Ovary (tissue), 10 donors: Measurements from ENCODE around the gene FBXL13. TPM values are rescaled to one million over a fixed set of nuclear protein-coding genes. Genes with fewer than 3 reads are reported as not detected.

ENCODE experiments used
- DNase-seq, 5 donors: peaks; one replicate each; pipeline ENCODE4 v3.0.0-alpha.2; 2019 to 2020
- H3K27ac ChIP-seq, 2 donors: fragments of 200-600 bp; one replicate each; pipeline versions ENCODE4 v1.5.1 to v1.8.0; 2019 to 2022
- H3K27me3 ChIP-seq: fragments of 200-600 bp; one replicate; pipeline ENCODE4 v1.8.0; 2022
- H3K36me3 ChIP-seq: fragments of 200-600 bp; sonication (generic); one replicate; pipeline ENCODE4 v1.5.1; 2019
- H3K4me1 ChIP-seq: one replicate; pipeline ENCODE4 v1.8.1; 2013; ENCODE audit warnings: mild to moderate bottlenecking, moderate library complexity; ENCODE audit not compliant: insufficient read depth
- H3K4me3 ChIP-seq: fragments of 200-600 bp; sonication (generic); one replicate; pipeline ENCODE4 v1.5.1; 2017
- H3K9me3 ChIP-seq, 2 donors: fragments of 200-600 bp in 1 of 2; sonication (generic) in 1 of 2; one replicate each; pipeline versions ENCODE4 v1.5.1 to v1.8.1; 2013 to 2019; ENCODE audit warnings: mild to moderate bottlenecking in 1 of 2, moderate library complexity in 1 of 2
- EP300 ChIP-seq: sonication (generic); formaldehyde crosslinking; IDR thresholded peaks from one replicate; pipeline ENCODE4 v1.6.1; 2017; ENCODE audit warnings: antibody characterized with exemption
- POLR2A ChIP-seq: fragments of 450-650 bp; IDR thresholded peaks from one replicate; pipeline ENCODE4 v1.6.1; 2017; ENCODE audit warnings: antibody characterized with exemption, mild to moderate bottlenecking, moderate library complexity
- WGBS, 3 donors: extraction: QIAGEN DNeasy Blood & Tissue Kit in 1 of 3; methylation state at CpG; one replicate each; pipeline versions ENCODE4 v1.1.5 to v1.1.7; 2013 to 2017; 5-methylcytosine and 5-hydroxymethylcytosine counted together
- intact Hi-C, 4 donors: fragments of 100-400 bp; cut with DNase I; formaldehyde crosslinking; loops; one replicate each; pipeline versions ENCODE4 v1.11.0 to v1.15.1; 2022 to 2023
- long read RNA-seq, 3 donors: library from polyadenylated mRNA in 2 of 3; unstranded in 2 of 3; transcript quantifications; one replicate each; pipeline ENCODE4 v2.0.0 and lab custom pipeline, GENCODE V29; 2021 to 2026
- polyA plus RNA-seq, 2 donors: library from polyadenylated mRNA; stranded (reverse); fragments of 200-250 nt in 1 of 2; fragments of 350-450 nt in 1 of 2; fragmentation: Illumina TruSeq in 1 of 2; extraction: RNeasy Lipid Tissue Mini Kit (QIAGEN cat#74804) in 1 of 2; gene quantifications; one replicate each; pipeline ENCODE4 v1.2.3, GENCODE V29; 2013 to 2014
- total RNA-seq, 7 donors: library from RNA; depleted of rRNA in 2 of 7; stranded (reverse); fragments of >200 nt in 2 of 7; fragmentation: NEBNext Ultra II Directional in 3 of 7; extraction: Animal tissue kit (Norgen Biotek cat#: 25700) in 3 of 7; gene quantifications; one replicate each; pipeline versions ENCODE4 v1.1.0 to v1.2.4, GENCODE V29; 2016 to 2023
- TF ChIP-seq, protein P1 (sequence below), 3 donors: fragments of 450-650 bp in 2 of 3; fragments of 200-600 bp in 1 of 3; IDR thresholded peaks; one replicate each; pipeline versions ENCODE4 v1.5.1 to v1.8.0; 2016 to 2022; ENCODE audit warnings: antibody characterized with exemption in 3 of 3, mild to moderate bottlenecking in 1 of 3
- donor health status: DM: no; HTN: no; CAD: no; lungs with moderate emphysema.
- donor health status: DM: no; HTN: no; CAD: no.
- donor health status: Bipolar disorder and iron deficiency.
- donor health status: DM: yes; HTN: yes; CAD: no.
- donor health status: DM: no; HTN: no; CAD: no.
- donor health status: DM: yes; HTN: yes; CAD: no.

The FBXL13 gene
- 10 to 100 TPM in 1 of 7 donors, 1 to 10 TPM in 6; 5.5 to 13.3 (median 6.9) TPM for total RNA-seq
- 1 to 10 TPM; 1.1 to 1.6 TPM for polyA plus RNA-seq
- long read RNA-seq, donor 1, partial matches to known transcripts, result 0 of 17 reads
- long read RNA-seq, donor 1, other reads (novel, unspliced or antisense), result 17 of 17 reads
- long read RNA-seq, donor 2, partial matches to known transcripts, result 178 of 183 reads
- long read RNA-seq, donor 2, other reads (novel, unspliced or antisense), result 5 of 183 reads
- long read RNA-seq, donor 3, partial matches to known transcripts, result 0 of 14 reads
- long read RNA-seq, donor 3, other reads (novel, unspliced or antisense), result 14 of 14 reads

DNA sequence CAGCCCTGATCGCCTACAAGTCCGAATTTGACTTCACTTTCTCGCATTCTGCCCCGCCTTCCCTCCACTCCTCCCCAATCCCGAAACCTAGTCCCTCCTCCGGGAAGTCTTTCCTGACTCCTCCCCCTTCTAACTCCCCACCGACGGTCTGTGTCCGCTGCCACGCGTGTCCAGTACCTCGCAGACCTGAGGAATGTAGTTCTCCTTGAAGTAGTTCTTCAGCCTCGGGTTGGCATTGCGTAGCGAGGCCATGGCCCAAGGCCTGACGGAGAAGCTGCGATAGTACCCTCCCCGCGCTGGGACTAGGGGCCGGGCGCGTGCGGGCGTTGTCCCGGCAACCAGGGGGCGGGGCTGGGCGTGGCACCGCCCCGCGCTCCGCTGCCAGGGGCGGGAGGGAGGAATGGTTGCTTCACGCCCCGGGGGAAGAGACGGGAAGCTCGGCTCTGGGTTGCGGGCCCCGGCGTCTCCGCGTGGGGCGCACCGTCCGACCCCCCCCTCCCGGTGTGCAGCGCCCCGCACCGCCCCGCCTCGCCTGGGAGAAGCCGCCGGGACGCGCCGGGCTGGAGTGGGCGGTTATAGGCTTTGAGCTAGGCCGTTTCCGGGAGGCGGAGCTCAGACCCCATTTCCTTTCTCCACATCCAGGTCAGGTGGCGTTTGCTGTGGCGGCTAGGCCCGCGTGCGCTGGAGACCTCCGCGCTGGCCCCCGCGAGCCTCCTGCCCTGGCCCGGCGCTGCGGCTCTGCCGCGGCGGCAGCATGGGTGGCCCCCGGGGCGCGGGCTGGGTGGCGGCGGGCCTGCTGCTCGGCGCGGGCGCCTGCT is at the start of gene FBXL13, which contains the start of gene ARMC10:
Gene FBXL13 (minus strand): TSS at position 278 of the 818 bp plus-strand sequence.
Gene ARMC10 (plus strand): TSS at position 622 of the 818 bp plus-strand sequence. CDS start 133 bp downstream, at position 755.
- Histone ChIP-seq H3K4me3 (peak within 1 kb of the TSS; percentile 81), H3K36me3 (no peaks in the 10 kb centered on the region), H3K4me1 (peaks cover 6% of the 10 kb centered on the region), H3K27ac (peak within 1 kb of the TSS; percentile 63 to 88), H3K9me3 (no peaks in the 10 kb centered on the region), H3K27me3 (no peaks in the 10 kb centered on the region)
- WGBS, 3 donors, result 1% methylated on average over 39 to 83 of the region's 83 CpGs
- intact Hi-C loops, result loop anchor here in 3 of 4 donors (5.0 to 10.0 kb wide), 2 partner anchors 70 to 73 kb away; partner anchors contain the start of gene NAPEPLD (in 3 of the 3)
- TF ChIP-seq EP300 (peak; percentile 51), POLR2A (peak; percentile 41)
- TF ChIP-seq, protein P1, sequence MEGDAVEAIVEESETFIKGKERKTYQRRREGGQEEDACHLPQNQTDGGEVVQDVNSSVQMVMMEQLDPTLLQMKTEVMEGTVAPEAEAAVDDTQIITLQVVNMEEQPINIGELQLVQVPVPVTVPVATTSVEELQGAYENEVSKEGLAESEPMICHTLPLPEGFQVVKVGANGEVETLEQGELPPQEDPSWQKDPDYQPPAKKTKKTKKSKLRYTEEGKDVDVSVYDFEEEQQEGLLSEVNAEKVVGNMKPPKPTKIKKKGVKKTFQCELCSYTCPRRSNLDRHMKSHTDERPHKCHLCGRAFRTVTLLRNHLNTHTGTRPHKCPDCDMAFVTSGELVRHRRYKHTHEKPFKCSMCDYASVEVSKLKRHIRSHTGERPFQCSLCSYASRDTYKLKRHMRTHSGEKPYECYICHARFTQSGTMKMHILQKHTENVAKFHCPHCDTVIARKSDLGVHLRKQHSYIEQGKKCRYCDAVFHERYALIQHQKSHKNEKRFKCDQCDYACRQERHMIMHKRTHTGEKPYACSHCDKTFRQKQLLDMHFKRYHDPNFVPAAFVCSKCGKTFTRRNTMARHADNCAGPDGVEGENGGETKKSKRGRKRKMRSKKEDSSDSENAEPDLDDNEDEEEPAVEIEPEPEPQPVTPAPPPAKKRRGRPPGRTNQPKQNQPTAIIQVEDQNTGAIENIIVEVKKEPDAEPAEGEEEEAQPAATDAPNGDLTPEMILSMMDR (IDR thresholded peaks at IDR 0.05), result peak; percentile 19 to 67 (median 56)
- peak; percentile 89 to 96 (median 91) for DNase-seq

DNA sequence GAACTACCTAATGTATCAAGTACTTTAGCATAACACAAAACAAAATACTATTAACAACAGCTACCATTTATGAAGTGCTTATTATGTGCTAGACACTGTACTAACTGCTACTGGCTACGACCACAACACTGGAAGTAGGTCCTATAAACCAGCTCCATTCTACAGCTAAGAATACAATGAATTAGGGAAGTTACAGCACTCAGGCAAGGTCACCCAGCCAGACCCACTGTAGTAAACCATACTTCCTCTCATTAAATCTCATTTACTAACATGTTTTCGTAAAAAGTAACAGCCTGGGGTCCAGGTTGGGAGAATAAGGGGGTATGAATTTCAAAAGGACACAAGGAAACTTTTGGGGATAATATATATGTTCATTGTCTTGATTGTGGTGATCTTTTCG is 48.9 kb upstream of the FBXL13 start:
- intact Hi-C loops, result no loop called here
- no peaks in the 10 kb centered on the region for H3K27me3 ChIP-seq
- 64 to 67% (median 65%) methylated on average over 3 of the region's 3 CpGs for WGBS, 3 donors
- no peaks in the 10 kb centered on the region for H3K4me1 ChIP-seq
- no peak for DNase-seq
- H3K27ac ChIP-seq, result no peak overlapping the region
- H3K4me3 ChIP-seq, result no peak overlapping the region
- H3K36me3 ChIP-seq, result no peaks in the 10 kb centered on the region
- TF ChIP-seq EP300 (no peak), POLR2A (no peak)
- TF ChIP-seq, protein P1 (IDR thresholded peaks at IDR 0.05), result no peak
- no peaks in the 10 kb centered on the region for H3K9me3 ChIP-seq

DNA sequence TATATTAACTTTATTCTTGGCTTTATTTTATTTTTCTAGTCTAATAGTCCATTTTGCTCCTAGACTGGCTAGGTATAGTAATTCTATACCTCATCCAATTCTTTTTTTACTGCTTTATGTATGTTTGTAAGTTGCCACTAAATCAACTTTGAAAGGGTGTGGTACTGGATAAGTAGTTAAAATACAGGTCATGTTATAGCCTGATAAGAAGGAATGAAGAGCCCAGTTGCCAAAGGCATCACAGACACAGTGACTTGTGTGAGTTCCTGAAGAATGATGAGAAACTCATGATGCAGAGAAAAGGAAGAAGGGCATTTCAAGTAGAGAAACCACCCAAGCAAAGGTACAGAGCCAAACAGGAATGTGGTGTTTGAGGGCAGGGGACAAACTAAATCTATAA is 47.0 kb upstream of the FBXL13 start:
- no peak for DNase-seq
- no peaks in the 10 kb centered on the region for H3K36me3 ChIP-seq
- H3K4me3 ChIP-seq, result no peak overlapping the region
- TF ChIP-seq POLR2A (no peak), EP300 (no peak)
- TF ChIP-seq, protein P1 (IDR thresholded peaks at IDR 0.05), result no peak
- H3K9me3 ChIP-seq, result no peaks in the 10 kb centered on the region
- H3K27ac ChIP-seq, result no peak overlapping the region
- H3K27me3 ChIP-seq, result no peaks in the 10 kb centered on the region
- intact Hi-C loops, result no loop called here
- H3K4me1 ChIP-seq, result peaks cover 3% of the 10 kb centered on the region

DNA sequence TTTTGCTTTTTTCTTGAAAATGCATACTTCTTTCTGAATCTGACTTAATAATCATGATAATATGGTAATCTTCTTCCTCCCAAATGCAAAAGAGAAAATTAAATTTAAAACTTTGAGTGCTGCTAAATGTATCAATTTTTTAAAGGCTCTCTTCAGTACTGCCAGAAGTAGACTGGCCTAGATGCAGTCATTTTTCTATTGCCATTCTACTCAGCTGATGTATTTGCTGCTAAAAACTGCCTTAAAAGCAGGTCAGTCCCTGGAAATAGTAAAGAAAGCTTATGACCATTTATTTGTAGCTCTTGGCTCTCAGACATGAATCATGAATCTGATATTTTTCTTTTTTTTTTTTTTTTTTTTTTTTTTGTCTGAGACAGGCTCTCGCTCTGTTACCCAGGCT is 45.8 kb upstream of the FBXL13 start:
- no peak for DNase-seq
- TF ChIP-seq POLR2A (no peak), EP300 (no peak)
- TF ChIP-seq, protein P1 (IDR thresholded peaks at IDR 0.05), result no peak
- Histone ChIP-seq H3K27ac (no peak overlapping the region), H3K4me1 (peaks cover 6% of the 10 kb centered on the region), H3K27me3 (no peaks in the 10 kb centered on the region), H3K4me3 (no peak overlapping the region), H3K36me3 (no peaks in the 10 kb centered on the region), H3K9me3 (no peaks in the 10 kb centered on the region)
- intact Hi-C loops, result no loop called here
- WGBS, 3 donors, result 86 to 91% (median 88%) methylated on average over 1 of the region's 1 CpG
